ENCODE measurements around the gene PITPNM3. TPM values are rescaled to one million over a fixed set of nuclear protein-coding genes. Genes with fewer than 3 reads are reported as not detected.

PITPNM3 gene
- total RNA-seq, 1 donor from 2014 or later, result 0.65 TPM

DNA sequence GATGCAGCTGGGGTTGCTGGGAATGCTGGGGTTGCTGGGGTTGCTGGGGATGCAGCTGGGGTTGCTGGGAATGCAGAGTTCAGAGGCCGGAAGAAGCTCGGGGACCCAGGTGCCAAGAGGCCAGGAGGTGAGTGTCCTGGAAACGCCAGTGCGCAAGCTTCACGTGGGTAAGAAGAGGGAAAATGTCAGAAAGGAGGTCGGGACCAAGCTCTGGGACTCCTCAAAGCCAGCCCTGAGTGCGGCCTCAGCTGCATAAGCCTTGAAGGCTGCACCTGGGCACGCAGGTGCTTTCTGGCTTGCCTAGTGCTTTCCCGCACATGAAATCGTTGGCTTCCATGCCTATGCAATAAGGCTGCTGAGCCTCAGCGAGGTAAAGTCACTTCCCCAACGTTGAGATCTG, 48.3 kb downstream of the PITPNM3 start:
- no peak overlapping the region for H3K27ac Mint-ChIP-seq
- peaks cover 3% of the 10 kb centered on the region for H3K27me3 Mint-ChIP-seq (ENCODE audit: insufficient read depth)
- H3K4me1 Mint-ChIP-seq (ENCODE audit: low read depth), result no peaks in the 10 kb centered on the region
- H3K9me3 Mint-ChIP-seq, result no peaks in the 10 kb centered on the region
- DNase-seq (ENCODE audit: low spot score), result no peak
- H3K36me3 Mint-ChIP-seq (ENCODE audit: low read depth), result no peaks in the 10 kb centered on the region
- H3K4me3 Mint-ChIP-seq, result no peak overlapping the region
- intact Hi-C loops (cut with micrococcal nuclease), result no loop called here

- intact Hi-C loops (cut with micrococcal nuclease), result no loop called here
- Mint-ChIP-seq H3K4me1 (ENCODE audit: low read depth) (no peaks in the 10 kb centered on the region), H3K27me3 (ENCODE audit: insufficient read depth) (no peaks in the 10 kb centered on the region), H3K9me3 (no peaks in the 10 kb centered on the region), H3K36me3 (ENCODE audit: low read depth) (no peaks in the 10 kb centered on the region), H3K4me3 (no peak overlapping the region), H3K27ac (no peak overlapping the region)
- no peak for DNase-seq (ENCODE audit: low spot score)
These were observed 48.8 kb downstream of the PITPNM3 start for GRCh38 chr17:6507535-6507934.

- H3K9me3 Mint-ChIP-seq, result no peaks in the 10 kb centered on the region
- intact Hi-C loops (cut with micrococcal nuclease), result no loop called here
- H3K27me3 Mint-ChIP-seq (ENCODE audit: insufficient read depth), result no peaks in the 10 kb centered on the region
- H3K27ac Mint-ChIP-seq, result no peak overlapping the region
- H3K36me3 Mint-ChIP-seq (ENCODE audit: low read depth), result no peaks in the 10 kb centered on the region
- no peak for DNase-seq (ENCODE audit: low spot score)
- H3K4me3 Mint-ChIP-seq, result no peak overlapping the region
- H3K4me1 Mint-ChIP-seq (ENCODE audit: low read depth), result no peaks in the 10 kb centered on the region
These were observed 49.6 kb downstream of the PITPNM3 start for GRCh38 chr17:6506679-6507231.

DNA sequence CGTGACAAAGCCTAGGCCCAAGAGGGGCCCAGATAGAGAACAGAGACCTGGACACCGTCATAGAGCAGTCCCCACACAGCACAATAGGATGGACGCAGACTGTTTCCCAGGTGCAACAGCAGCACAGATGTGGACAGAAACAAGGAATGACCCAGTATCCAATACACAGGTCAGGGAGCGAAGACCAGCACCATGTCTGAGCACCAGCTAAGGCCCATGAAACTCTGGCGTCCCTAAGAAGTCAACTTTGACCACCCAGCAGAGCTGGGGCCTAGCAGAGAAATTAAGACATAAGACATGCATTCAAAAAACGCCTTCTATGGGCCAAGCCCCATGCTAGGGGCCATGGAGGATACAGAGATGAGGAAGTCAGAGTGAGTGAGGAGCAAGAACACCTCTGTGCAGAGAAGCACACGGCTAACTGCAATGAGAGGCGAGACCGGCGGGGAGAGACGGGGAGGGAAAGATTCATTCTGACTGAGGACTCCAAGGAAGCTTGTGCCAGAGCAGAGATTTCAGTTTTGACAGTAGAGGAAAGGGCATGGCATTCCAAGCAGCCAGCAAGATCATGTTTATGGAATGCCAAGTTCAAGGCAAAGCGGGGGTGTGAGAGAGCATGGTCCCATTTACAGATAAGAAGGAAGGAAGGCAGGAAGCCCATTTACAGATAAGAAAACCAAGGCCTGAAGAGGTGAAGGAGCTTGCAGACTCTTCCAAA, 50.8 kb downstream of the PITPNM3 start:
- DNase-seq (ENCODE audit: low spot score), result no peak
- H3K4me1 Mint-ChIP-seq (ENCODE audit: low read depth), result no peaks in the 10 kb centered on the region
- H3K27ac Mint-ChIP-seq, result no peak overlapping the region
- H3K36me3 Mint-ChIP-seq (ENCODE audit: low read depth), result no peaks in the 10 kb centered on the region
- no peaks in the 10 kb centered on the region for H3K9me3 Mint-ChIP-seq
- intact Hi-C loops (cut with micrococcal nuclease), result no loop called here
- no peaks in the 10 kb centered on the region for H3K27me3 Mint-ChIP-seq (ENCODE audit: insufficient read depth)
- H3K4me3 Mint-ChIP-seq, result no peak overlapping the region

- Mint-ChIP-seq H3K9me3 (no peaks in the 10 kb centered on the region), H3K27ac (no peak overlapping the region), H3K4me3 (no peak overlapping the region), H3K27me3 (ENCODE audit: insufficient read depth) (peaks cover under 1% of the 10 kb centered on the region), H3K36me3 (ENCODE audit: low read depth) (no peaks in the 10 kb centered on the region), H3K4me1 (ENCODE audit: low read depth) (no peaks in the 10 kb centered on the region)
- no peak for DNase-seq (ENCODE audit: low spot score)
- intact Hi-C loops (cut with micrococcal nuclease), result no loop called here
These were observed 52.6 kb downstream of the PITPNM3 start for GRCh38 chr17:6503641-6504195.

DNA sequence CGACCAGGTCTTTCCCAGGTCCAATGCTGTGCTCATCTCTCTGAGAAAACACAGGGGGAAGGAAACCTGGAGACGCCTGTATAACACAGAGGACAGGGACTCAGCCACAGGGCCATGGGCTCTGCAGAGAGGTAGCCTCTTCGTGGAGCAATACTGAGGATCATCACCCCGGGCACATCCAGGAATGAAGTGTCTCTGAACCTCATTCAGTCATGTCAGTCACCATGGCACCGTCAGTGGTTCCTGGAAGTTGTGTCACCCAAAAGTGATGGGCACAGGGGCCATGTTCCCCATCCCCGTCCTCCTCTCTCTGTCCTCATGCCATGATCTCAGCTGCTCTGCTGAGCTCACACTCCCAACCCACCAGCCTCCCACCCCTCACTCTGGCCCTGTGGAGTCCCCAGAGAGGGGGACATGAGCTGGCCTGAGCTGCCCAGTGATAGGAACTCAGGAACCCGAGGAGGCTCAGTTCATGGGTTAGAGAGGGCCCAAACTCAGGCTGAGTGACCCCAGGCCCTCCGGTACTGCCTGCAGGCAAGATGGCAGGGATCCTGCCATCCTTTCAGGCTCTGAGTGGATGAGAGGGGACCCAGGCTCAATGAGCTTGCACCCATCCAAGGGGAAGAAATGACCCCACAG, 53.4 kb downstream of the PITPNM3 start:
- Mint-ChIP-seq H3K4me3 (no peak overlapping the region), H3K4me1 (ENCODE audit: low read depth) (no peaks in the 10 kb centered on the region), H3K27me3 (ENCODE audit: insufficient read depth) (peaks cover 2% of the 10 kb centered on the region), H3K27ac (no peak overlapping the region), H3K36me3 (ENCODE audit: low read depth) (no peaks in the 10 kb centered on the region), H3K9me3 (no peaks in the 10 kb centered on the region)
- no peak for DNase-seq (ENCODE audit: low spot score)
- intact Hi-C loops (cut with micrococcal nuclease), result no loop called here

DNA sequence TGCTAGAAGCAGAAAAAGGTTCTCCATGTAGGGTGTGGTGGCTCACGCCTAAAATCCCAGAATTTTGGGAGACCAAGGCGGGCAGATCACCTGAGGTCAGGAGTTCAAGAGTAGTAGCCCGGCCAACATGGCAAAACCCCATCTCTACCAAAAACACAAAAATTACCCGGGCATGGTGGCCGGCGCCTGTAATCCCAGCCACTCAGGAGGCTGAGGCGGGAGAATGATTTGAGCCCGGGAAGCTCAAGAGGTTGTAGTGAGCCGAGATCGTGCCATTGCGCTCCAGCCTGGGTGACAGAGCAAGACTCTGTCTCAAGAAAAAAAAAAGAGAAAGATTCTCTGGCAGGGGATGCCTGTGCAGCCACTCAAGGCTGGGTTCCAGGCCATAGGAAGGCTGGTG, 54.2 kb downstream of the PITPNM3 start:
- no peaks in the 10 kb centered on the region for H3K9me3 Mint-ChIP-seq
- H3K27me3 Mint-ChIP-seq (ENCODE audit: insufficient read depth), result peaks cover 2% of the 10 kb centered on the region
- H3K4me3 Mint-ChIP-seq, result no peak overlapping the region
- intact Hi-C loops (cut with micrococcal nuclease), result no loop called here
- no peaks in the 10 kb centered on the region for H3K36me3 Mint-ChIP-seq (ENCODE audit: low read depth)
- H3K27ac Mint-ChIP-seq, result no peak overlapping the region
- no peak for DNase-seq (ENCODE audit: low spot score)
- peaks cover under 1% of the 10 kb centered on the region for H3K4me1 Mint-ChIP-seq (ENCODE audit: low read depth)

DNA sequence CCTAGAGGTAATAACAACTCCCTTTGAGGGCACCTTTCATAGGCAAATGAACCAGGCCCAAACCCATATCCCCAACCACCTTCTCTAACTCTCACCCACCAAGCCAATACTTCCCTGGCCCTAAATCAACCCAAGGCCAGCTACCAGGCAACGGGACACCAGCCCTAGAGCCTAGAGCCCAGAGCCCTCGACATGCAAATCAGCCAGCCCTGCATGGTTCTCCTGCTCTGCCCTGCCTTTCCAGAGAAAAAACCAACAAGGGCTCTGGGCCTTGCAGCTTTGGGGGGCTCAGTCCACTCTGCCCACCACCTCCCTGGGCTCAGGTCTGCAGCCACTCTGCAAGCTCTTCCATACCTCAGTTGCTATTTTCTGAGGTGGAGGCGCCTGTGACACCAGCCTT, 55.0 kb downstream of the PITPNM3 start:
- intact Hi-C loops (cut with micrococcal nuclease), result no loop called here
- DNase-seq (ENCODE audit: low spot score), result no peak
- Mint-ChIP-seq H3K36me3 (ENCODE audit: low read depth) (no peaks in the 10 kb centered on the region), H3K9me3 (no peaks in the 10 kb centered on the region), H3K4me1 (ENCODE audit: low read depth) (peaks cover 9% of the 10 kb centered on the region), H3K4me3 (no peak overlapping the region), H3K27me3 (ENCODE audit: insufficient read depth) (peaks cover 4% of the 10 kb centered on the region), H3K27ac (no peak overlapping the region)

DNA sequence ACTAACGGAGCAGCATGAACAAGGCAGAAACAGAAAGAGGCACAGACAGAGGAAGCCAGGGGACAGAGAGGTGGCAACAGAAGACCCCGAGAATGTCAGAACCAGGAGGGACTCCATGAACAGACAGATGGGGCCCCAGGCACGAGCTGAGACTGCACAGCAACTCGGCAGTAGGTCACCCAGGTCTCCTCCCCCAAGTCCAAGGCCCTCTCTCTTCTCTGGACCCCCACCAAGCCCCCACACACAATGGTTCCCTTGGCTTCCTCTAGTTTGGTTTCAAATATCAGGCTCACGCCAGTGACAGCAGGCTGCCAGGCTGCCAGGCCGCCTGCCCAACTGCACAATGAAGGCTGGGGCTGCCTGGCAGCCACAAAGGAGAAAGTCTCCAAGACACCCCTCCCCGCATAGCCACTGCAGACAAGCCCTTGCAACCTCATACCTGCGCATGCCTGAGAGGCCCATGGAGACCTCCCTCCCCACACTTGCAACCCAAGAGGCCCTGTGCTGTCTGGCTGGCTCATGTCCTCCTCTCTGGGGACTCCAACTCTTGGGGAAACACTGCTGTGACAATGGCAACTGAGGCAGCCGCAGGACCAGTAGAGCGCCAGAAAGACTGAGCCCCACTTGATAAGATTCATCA, 57.3 kb downstream of the PITPNM3 start:
- H3K9me3 Mint-ChIP-seq, result no peaks in the 10 kb centered on the region
- peaks cover 19% of the 10 kb centered on the region for H3K4me1 Mint-ChIP-seq (ENCODE audit: low read depth)
- no peak overlapping the region for H3K27ac Mint-ChIP-seq
- DNase-seq (ENCODE audit: low spot score), result no peak
- H3K4me3 Mint-ChIP-seq, result no peak overlapping the region
- intact Hi-C loops (cut with micrococcal nuclease), result no loop called here
- peaks cover 10% of the 10 kb centered on the region for H3K27me3 Mint-ChIP-seq (ENCODE audit: insufficient read depth)
- no peaks in the 10 kb centered on the region for H3K36me3 Mint-ChIP-seq (ENCODE audit: low read depth)

DNA sequence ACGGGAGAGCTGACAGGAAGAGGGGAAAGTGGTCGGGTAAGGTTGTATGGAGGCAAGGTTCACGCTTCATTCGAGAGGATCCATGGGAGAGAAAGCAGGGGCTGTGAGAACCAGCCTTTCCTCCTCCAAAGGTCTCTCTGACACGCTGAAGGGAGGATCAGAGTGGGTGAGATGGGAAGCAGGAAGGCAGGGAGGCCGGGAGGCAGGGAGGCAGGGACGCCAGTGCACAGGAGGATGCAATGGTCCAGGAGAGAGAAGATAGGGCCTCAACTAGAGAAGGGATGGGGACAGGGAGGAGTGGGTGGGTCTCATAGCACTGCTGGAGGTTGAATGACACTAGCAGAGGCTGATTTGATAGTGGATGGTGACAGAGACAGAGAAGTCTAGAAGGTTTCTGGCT, 58.0 kb downstream of the PITPNM3 start:
- Mint-ChIP-seq H3K9me3 (no peaks in the 10 kb centered on the region), H3K27ac (no peak overlapping the region), H3K36me3 (ENCODE audit: low read depth) (no peaks in the 10 kb centered on the region), H3K4me1 (ENCODE audit: low read depth) (peaks cover 19% of the 10 kb centered on the region), H3K4me3 (no peak overlapping the region), H3K27me3 (ENCODE audit: insufficient read depth) (peaks cover 10% of the 10 kb centered on the region)
- DNase-seq (ENCODE audit: low spot score), result no peak
- intact Hi-C loops (cut with micrococcal nuclease), result no loop called here

- intact Hi-C loops (cut with micrococcal nuclease), result no loop called here
- H3K4me3 Mint-ChIP-seq, result no peak overlapping the region
- H3K9me3 Mint-ChIP-seq, result no peaks in the 10 kb centered on the region
- H3K27me3 Mint-ChIP-seq (ENCODE audit: insufficient read depth), result peaks cover 10% of the 10 kb centered on the region
- H3K27ac Mint-ChIP-seq, result no peak overlapping the region
- peaks cover 19% of the 10 kb centered on the region for H3K4me1 Mint-ChIP-seq (ENCODE audit: low read depth)
- no peak for DNase-seq (ENCODE audit: low spot score)
- no peaks in the 10 kb centered on the region for H3K36me3 Mint-ChIP-seq (ENCODE audit: low read depth)
These were observed 58.7 kb downstream of the PITPNM3 start for GRCh38 chr17:6497496-6498221.

DNA sequence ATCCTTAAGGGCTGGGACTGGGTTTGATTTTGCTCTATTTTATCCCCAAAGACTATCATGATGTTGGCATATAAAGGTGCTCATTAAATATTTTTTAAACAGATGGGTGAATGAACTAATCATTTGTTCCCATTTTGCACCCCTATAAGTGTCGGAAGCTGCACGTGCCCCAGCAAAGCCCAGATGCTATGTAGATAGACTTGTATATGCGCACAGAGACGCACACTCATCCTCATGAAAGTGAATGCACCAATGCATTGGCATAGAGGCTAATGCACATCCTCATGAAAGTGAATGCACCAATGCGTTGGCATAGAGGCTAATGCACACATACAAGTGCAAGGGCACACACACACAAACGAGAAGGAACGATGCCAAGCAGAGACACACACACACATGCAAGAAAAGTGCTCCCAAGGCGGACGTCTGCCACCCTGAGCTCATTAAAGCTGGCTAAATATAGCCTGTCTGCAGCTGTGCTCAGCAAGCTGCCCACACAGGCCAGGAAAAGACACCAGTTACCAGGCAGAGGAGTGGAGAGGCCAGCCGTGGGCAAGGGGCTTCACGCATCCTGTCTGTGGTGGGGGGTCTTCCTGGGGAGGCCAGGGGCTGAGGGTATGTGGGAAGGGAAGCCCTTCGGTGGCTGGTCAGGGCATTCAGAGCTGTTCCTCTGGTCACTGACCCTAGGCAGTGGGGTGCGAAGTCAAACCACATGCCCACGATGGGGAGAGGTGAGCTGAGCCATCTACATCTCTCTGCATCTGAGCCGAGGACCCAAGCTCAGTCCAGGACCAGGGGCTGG, 59.5 kb downstream of the PITPNM3 start:
- H3K9me3 Mint-ChIP-seq, result no peaks in the 10 kb centered on the region
- H3K27ac Mint-ChIP-seq, result no peak overlapping the region
- H3K4me1 Mint-ChIP-seq (ENCODE audit: low read depth), result peaks cover 19% of the 10 kb centered on the region
- peaks cover 10% of the 10 kb centered on the region for H3K27me3 Mint-ChIP-seq (ENCODE audit: insufficient read depth)
- H3K36me3 Mint-ChIP-seq (ENCODE audit: low read depth), result no peaks in the 10 kb centered on the region
- no peak for DNase-seq (ENCODE audit: low spot score)
- no peak overlapping the region for H3K4me3 Mint-ChIP-seq
- intact Hi-C loops (cut with micrococcal nuclease), result no loop called here

Measured in activated T-helper 1 cell treated with anti-CD3 and anti-CD28 coated beads, Interleukin-12 subunit alpha, Interleukin-12 subunit beta, Interleukin-2, Interleukin-4 antibody, amounts not matched to agents 30 ng/mL and 10 ng/mL and 1 ng/mL, durations not matched to agents 14 hours and 24 hours and 36 hours (primary cell).